Measurements from ENCODE around the gene SEMA3G. TPM values are rescaled to one million over a fixed set of nuclear protein-coding genes. Genes with fewer than 3 reads are reported as not detected.

The SEMA3G gene
- total RNA-seq, 3 donors from 2014 or later: 2.7 to 10.2 (median 3.1) TPM

GRCh38 chr3:52384019-52384761, 60.7 kb downstream of the SEMA3G start:
- H3K4me1 ChIP-seq (ENCODE audit: low read depth): no peaks in the 10 kb centered on the region
- DNase-seq (no peak), ATAC-seq (no peak)
- H3K36me3 ChIP-seq (ENCODE audit: low read depth): no peaks in the 10 kb centered on the region
- intact Hi-C loops (cut with DNase I, micrococcal nuclease): no loop called here
- H3K9me3 ChIP-seq: no peaks in the 10 kb centered on the region
- no peak for TF ChIP-seq CTCF (IDR thresholded peaks at IDR 0.05)
- no peak overlapping the region for H3K4me3 ChIP-seq

GRCh38 chr3:52383446-52383845, 61.5 kb downstream of the SEMA3G start:
- Histone ChIP-seq H3K9me3 (no peaks in the 10 kb centered on the region), H3K4me3 (no peak overlapping the region), H3K36me3 (ENCODE audit: low read depth) (no peaks in the 10 kb centered on the region), H3K4me1 (ENCODE audit: low read depth) (no peaks in the 10 kb centered on the region)
- ATAC-seq (no peak), DNase-seq (no peak)
- intact Hi-C loops (cut with DNase I, micrococcal nuclease): no loop called here
- TF ChIP-seq CTCF (IDR thresholded peaks at IDR 0.05): no peak

Other genes starting within 250 kb of the SEMA3G start
- gene ALAS1, start 246.9 kb downstream of the SEMA3G start, total RNA-seq: 100 to 1,000 TPM in 1 of 3 donors, 10 to 100 TPM in 2; 67.2 to 103 (median 94.6) TPM
- under 1 TPM in 2 of 3 donors, not detected in 1; 0.77 to 0.89 TPM for gene TLR9, start 219.5 kb downstream of the SEMA3G start, total RNA-seq
- 10 to 100 TPM; 39.1 to 41.1 (median 41.0) TPM for gene TWF2, start 205.9 kb downstream of the SEMA3G start, total RNA-seq
- 10 to 100 TPM in 1 of 3 donors, 1 to 10 TPM in 2; 3.9 to 21.4 (median 9.7) TPM for gene PPM1M, start 199.3 kb downstream of the SEMA3G start, total RNA-seq
- gene WDR82, start 166.5 kb downstream of the SEMA3G start, total RNA-seq: 10 to 100 TPM; 55.8 to 83.1 (median 62.9) TPM
- gene GLYCTK, start 157.3 kb downstream of the SEMA3G start, total RNA-seq: 10 to 100 TPM; 37.1 to 78.6 (median 42.7) TPM
- 10 to 100 TPM in 2 of 3 donors, 1 to 10 TPM in 1; 9.0 to 25.9 (median 10.9) TPM for gene DNAH1, start 128.8 kb downstream of the SEMA3G start, total RNA-seq
- 10 to 100 TPM; 69.3 to 87.0 (median 84.1) TPM for gene BAP1, start 35.1 kb downstream of the SEMA3G start, total RNA-seq
- 10 to 100 TPM; 13.9 to 24.7 (median 17.6) TPM for gene PHF7, start 34.4 kb downstream of the SEMA3G start, total RNA-seq
- 1 to 10 TPM in 2 of 3 donors, under 1 TPM in 1; 0.60 to 6.3 (median 2.5) TPM for gene TNNC1, start 8.9 kb upstream of the SEMA3G start, total RNA-seq
- 10 to 100 TPM; 57.6 to 91.0 (median 72.1) TPM for gene NISCH, start 10.5 kb upstream of the SEMA3G start, total RNA-seq
- 100 to 1,000 TPM in 2 of 3 donors, 10 to 100 TPM in 1; 51.7 to 187 (median 145) TPM for gene STAB1, start 50.2 kb upstream of the SEMA3G start, total RNA-seq
- gene NT5DC2, start 88.8 kb upstream of the SEMA3G start, total RNA-seq: 10 to 100 TPM in 2 of 3 donors, 1 to 10 TPM in 1; 5.7 to 20.2 (median 17.2) TPM
- gene UQCC5, start 91.5 kb upstream of the SEMA3G start, total RNA-seq: 10 to 100 TPM; 16.1 to 18.1 (median 17.1) TPM
- 10 to 100 TPM; 48.5 to 86.1 (median 56.8) TPM for gene PBRM1, start 240.8 kb upstream of the SEMA3G start, total RNA-seq
- gene GNL3, start 240.9 kb upstream of the SEMA3G start, total RNA-seq: 10 to 100 TPM; 39.2 to 54.4 (median 47.7) TPM